Neural cell (in vitro differentiated cells): ENCODE data around the gene MANBA. TPM values are rescaled to one million over a fixed set of nuclear protein-coding genes. Genes with fewer than 3 reads are reported as not detected.
"Not testable (repeated sequence)": the region's sequence is repeated elsewhere in the genome, so short reads cannot be mapped to it uniquely, and the experiment has no call there.

Source experiments
- H2AFZ ChIP-seq: fragments of 200-600, 300-800 bp; sonication (generic), shearing (Covaris generic); 2 replicates; pipeline ENCODE4 v1.6.0; 2014; ENCODE audit warnings: low read depth, mild to moderate bottlenecking, antibody characterized with exemption, low read length, moderate library complexity
- H3F3A ChIP-seq: fragments of 200-600 bp; shearing (Covaris generic); 2 replicates; pipeline ENCODE4 v1.6.1; 2016; ENCODE audit warnings: mild to moderate bottlenecking, moderate library complexity, mixed read lengths, antibody characterized with exemption, low read length; ENCODE audit not compliant: insufficient read depth, poor library complexity, severe bottlenecking
- H3K27ac ChIP-seq: fragments of 200-600, 300-800 bp; sonication (generic), shearing (Covaris generic); 2 replicates; pipeline ENCODE4 v1.5.1; 2014; ENCODE audit warnings: mild to moderate bottlenecking, low read length, moderate library complexity
- H3K27me3 ChIP-seq: fragments of 300-800, 200-600 bp; sonication (generic), shearing (Covaris generic); 2 replicates; pipeline ENCODE4 v1.6.0; 2014; ENCODE audit warnings: mild to moderate bottlenecking, low read depth, low read length, moderate library complexity; ENCODE audit not compliant: insufficient read depth
- H3K36me3 ChIP-seq: fragments of 300-800, 200-600 bp; sonication (generic), shearing (Covaris generic); 2 replicates; pipeline ENCODE4 v1.5.1; 2014; ENCODE audit warnings: mild to moderate bottlenecking, antibody characterized with exemption, low read length, moderate library complexity; ENCODE audit not compliant: insufficient read depth
- H3K4me2 ChIP-seq: fragments of 300-800, 200-600 bp; sonication (generic), shearing (Covaris generic); 2 replicates; pipeline ENCODE4 v1.6.0; 2014; ENCODE audit warnings: mild to moderate bottlenecking, low read length
- H3K4me3 ChIP-seq: fragments of 300-800, 200-600 bp; sonication (generic), shearing (Covaris generic); 2 replicates; pipeline ENCODE4 v1.5.1; 2014; ENCODE audit warnings: mild to moderate bottlenecking, low read length, moderate library complexity
- H3K79me2 ChIP-seq: fragments of 200-600 bp; shearing (Covaris generic); replicated peaks from 2 replicates; pipeline ENCODE4 v1.6.0; 2014; ENCODE audit warnings: mild to moderate bottlenecking, low read length, moderate library complexity; ENCODE audit not compliant: insufficient read depth
- H3K9ac ChIP-seq: fragments of 300-800, 200-600 bp; sonication (generic), shearing (Covaris generic); 2 replicates; pipeline ENCODE4 v1.6.1; 2016; ENCODE audit warnings: mild to moderate bottlenecking, low read length, mixed read lengths
- H3K9me2 ChIP-seq: fragments of 200-600 bp; shearing (Covaris generic); 2 replicates; pipeline ENCODE4 v1.6.1; 2016; ENCODE audit warnings: mild to moderate bottlenecking, low read length, mixed read lengths; ENCODE audit not compliant: insufficient read depth
- H3K9me3 ChIP-seq: fragments of 200-600, 300-800 bp; sonication (generic), shearing (Covaris generic); 2 replicates; pipeline ENCODE4 v1.6.1; 2016; ENCODE audit warnings: mild to moderate bottlenecking, mixed run types, low read length, moderate library complexity, mixed read lengths
- H4K20me1 ChIP-seq: fragments of 200-600 bp; shearing (Covaris generic); 2 replicates; pipeline ENCODE4 v1.6.1; 2016; ENCODE audit warnings: mild to moderate bottlenecking, mixed run types; ENCODE audit not compliant: insufficient read depth
- EP300 ChIP-seq: fragments of 450-650 bp; conservative IDR thresholded peaks from 2 replicates; pipeline ENCODE4 v1.6.1; 2014; ENCODE audit warnings: antibody characterized with exemption, mild to moderate bottlenecking, moderate library complexity; ENCODE audit not compliant: poor library complexity, severe bottlenecking
- EZH2 ChIP-seq: fragments of 200-600, 300-800 bp; shearing (Covaris generic), sonication (generic); IDR thresholded peaks from 2 replicates; pipeline ENCODE4 v1.6.1; 2014; ENCODE audit warnings: antibody characterized with exemption, low read length, borderline replicate concordance, mild to moderate bottlenecking; ENCODE audit not compliant: insufficient read depth, poor library complexity, severe bottlenecking
- MXI1 ChIP-seq: fragments of 450-650 bp; conservative IDR thresholded peaks from 2 replicates; pipeline ENCODE4 v1.6.1; 2014; ENCODE audit warnings: antibody characterized with exemption, mild to moderate bottlenecking; ENCODE audit not compliant: poor library complexity, severe bottlenecking
- POLR2AphosphoS5 ChIP-seq: IDR thresholded peaks from 2 replicates; pipeline ENCODE4 v1.6.1; 2012
- RAD21 ChIP-seq: fragments of 450-650 bp; conservative IDR thresholded peaks from 2 replicates; pipeline ENCODE4 v1.6.1; 2014; ENCODE audit warnings: antibody characterized with exemption, mild to moderate bottlenecking, moderate library complexity
- SMC3 ChIP-seq: fragments of 450-650 bp; conservative IDR thresholded peaks from 2 replicates; pipeline ENCODE4 v1.6.1; 2014; ENCODE audit warnings: antibody characterized with exemption, mild to moderate bottlenecking, moderate library complexity; ENCODE audit not compliant: poor library complexity
- TAF1 ChIP-seq: IDR thresholded peaks from 2 replicates; pipeline ENCODE4 v1.6.1; 2012; ENCODE audit warnings: low read depth
- polyA plus RNA-seq: library from polyadenylated mRNA; depleted of rRNA; stranded (reverse); fragments of >200 nt; gene quantifications from 2 replicates; pipeline ENCODE4 v1.2.3, GENCODE V29; 2014
- TF ChIP-seq, protein P1 (sequence below): fragments of 450-650 bp; IDR thresholded peaks from 2 replicates; pipeline ENCODE4 v1.5.1; 2014; ENCODE audit warnings: antibody characterized with exemption, mild to moderate bottlenecking, moderate library complexity; ENCODE audit not compliant: poor library complexity, severe bottlenecking
- TF ChIP-seq, protein P2 (sequence below): IDR thresholded peaks from 2 replicates; pipeline ENCODE4 v1.6.1; 2012; ENCODE audit warnings: borderline replicate concordance

The MANBA gene
- polyA plus RNA-seq, 1 donor from 2014 or later = 43.8 TPM

DNA sequence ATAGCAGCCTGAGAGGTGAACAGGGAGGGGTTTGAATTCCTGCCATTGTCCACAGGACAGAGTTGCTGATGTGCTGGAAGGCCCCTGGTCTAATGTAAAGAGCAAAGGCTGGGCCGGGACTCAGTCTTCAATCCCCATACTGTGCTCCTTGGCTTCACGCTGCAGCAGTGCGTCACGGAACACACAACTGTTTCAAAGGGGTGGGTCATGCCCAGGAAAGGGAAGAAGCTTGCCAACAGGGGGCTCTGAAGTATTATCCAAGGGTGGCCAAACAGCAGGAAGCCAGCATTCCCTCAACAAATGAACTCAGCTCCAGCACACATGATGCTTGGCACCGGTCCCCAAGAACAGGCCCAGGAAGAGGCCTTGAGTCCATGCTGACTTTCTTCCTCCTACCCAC is 137.1 kb downstream of the MANBA start:
- no peaks in the 10 kb centered on the region for H3K79me2 ChIP-seq
- H3K4me2 ChIP-seq = no peak overlapping the region
- H3K9me3 ChIP-seq = no peaks in the 10 kb centered on the region
- H3K4me3 ChIP-seq = no peak overlapping the region
- H2AFZ ChIP-seq = no peak overlapping the region
- H3F3A ChIP-seq = no peaks in the 10 kb centered on the region
- peak; percentile 62 for TF ChIP-seq RAD21
- TF ChIP-seq, protein P1, sequence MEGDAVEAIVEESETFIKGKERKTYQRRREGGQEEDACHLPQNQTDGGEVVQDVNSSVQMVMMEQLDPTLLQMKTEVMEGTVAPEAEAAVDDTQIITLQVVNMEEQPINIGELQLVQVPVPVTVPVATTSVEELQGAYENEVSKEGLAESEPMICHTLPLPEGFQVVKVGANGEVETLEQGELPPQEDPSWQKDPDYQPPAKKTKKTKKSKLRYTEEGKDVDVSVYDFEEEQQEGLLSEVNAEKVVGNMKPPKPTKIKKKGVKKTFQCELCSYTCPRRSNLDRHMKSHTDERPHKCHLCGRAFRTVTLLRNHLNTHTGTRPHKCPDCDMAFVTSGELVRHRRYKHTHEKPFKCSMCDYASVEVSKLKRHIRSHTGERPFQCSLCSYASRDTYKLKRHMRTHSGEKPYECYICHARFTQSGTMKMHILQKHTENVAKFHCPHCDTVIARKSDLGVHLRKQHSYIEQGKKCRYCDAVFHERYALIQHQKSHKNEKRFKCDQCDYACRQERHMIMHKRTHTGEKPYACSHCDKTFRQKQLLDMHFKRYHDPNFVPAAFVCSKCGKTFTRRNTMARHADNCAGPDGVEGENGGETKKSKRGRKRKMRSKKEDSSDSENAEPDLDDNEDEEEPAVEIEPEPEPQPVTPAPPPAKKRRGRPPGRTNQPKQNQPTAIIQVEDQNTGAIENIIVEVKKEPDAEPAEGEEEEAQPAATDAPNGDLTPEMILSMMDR = peak; percentile 47
- no peak for TF ChIP-seq EP300
- TF ChIP-seq SMC3 = peak; percentile 62
- no peaks in the 10 kb centered on the region for H3K36me3 ChIP-seq
- no peaks in the 10 kb centered on the region for H3K27me3 ChIP-seq
- H3K27ac ChIP-seq = no peak overlapping the region
- H3K9ac ChIP-seq = no peak overlapping the region
- H3K9me2 ChIP-seq = no peaks in the 10 kb centered on the region
- no peaks in the 10 kb centered on the region for H4K20me1 ChIP-seq

- H3K4me2 ChIP-seq = no peak overlapping the region
- no peak overlapping the region for H2AFZ ChIP-seq
- no peaks in the 10 kb centered on the region for H3K27me3 ChIP-seq
- H3K9ac ChIP-seq = no peak overlapping the region
- no peaks in the 10 kb centered on the region for H3K9me2 ChIP-seq
- no peaks in the 10 kb centered on the region for H4K20me1 ChIP-seq
- H3K27ac ChIP-seq = no peak overlapping the region
- peak overlapping the region; percentile 37 for H3K4me3 ChIP-seq
- no peaks in the 10 kb centered on the region for H3K79me2 ChIP-seq
- peak; percentile 97 for TF ChIP-seq RAD21
- no peak for TF ChIP-seq EZH2
- TF ChIP-seq MXI1 = no peak
- TF ChIP-seq, protein P1 = peak; percentile 94
- TF ChIP-seq, protein P2, sequence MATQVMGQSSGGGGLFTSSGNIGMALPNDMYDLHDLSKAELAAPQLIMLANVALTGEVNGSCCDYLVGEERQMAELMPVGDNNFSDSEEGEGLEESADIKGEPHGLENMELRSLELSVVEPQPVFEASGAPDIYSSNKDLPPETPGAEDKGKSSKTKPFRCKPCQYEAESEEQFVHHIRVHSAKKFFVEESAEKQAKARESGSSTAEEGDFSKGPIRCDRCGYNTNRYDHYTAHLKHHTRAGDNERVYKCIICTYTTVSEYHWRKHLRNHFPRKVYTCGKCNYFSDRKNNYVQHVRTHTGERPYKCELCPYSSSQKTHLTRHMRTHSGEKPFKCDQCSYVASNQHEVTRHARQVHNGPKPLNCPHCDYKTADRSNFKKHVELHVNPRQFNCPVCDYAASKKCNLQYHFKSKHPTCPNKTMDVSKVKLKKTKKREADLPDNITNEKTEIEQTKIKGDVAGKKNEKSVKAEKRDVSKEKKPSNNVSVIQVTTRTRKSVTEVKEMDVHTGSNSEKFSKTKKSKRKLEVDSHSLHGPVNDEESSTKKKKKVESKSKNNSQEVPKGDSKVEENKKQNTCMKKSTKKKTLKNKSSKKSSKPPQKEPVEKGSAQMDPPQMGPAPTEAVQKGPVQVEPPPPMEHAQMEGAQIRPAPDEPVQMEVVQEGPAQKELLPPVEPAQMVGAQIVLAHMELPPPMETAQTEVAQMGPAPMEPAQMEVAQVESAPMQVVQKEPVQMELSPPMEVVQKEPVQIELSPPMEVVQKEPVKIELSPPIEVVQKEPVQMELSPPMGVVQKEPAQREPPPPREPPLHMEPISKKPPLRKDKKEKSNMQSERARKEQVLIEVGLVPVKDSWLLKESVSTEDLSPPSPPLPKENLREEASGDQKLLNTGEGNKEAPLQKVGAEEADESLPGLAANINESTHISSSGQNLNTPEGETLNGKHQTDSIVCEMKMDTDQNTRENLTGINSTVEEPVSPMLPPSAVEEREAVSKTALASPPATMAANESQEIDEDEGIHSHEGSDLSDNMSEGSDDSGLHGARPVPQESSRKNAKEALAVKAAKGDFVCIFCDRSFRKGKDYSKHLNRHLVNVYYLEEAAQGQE = no peak
- no peak for TF ChIP-seq POLR2AphosphoS5
- TF ChIP-seq TAF1 = no peak
- no peak for TF ChIP-seq EP300
- TF ChIP-seq SMC3 = peak; percentile 99
- no peaks in the 10 kb centered on the region for H3K36me3 ChIP-seq
- H3F3A ChIP-seq = no peaks in the 10 kb centered on the region
- no peaks in the 10 kb centered on the region for H3K9me3 ChIP-seq
Measured at GRCh38 chr4:102620697-102621497, 139.9 kb downstream of the MANBA start.

- H3K9ac ChIP-seq, H3K4me2 ChIP-seq, H3F3A ChIP-seq, H3K27me3 ChIP-seq, H3K27ac ChIP-seq, H2AFZ ChIP-seq, H3K4me3 ChIP-seq, H4K20me1 ChIP-seq, H3K79me2 ChIP-seq, H3K9me3 ChIP-seq, H3K9me2 ChIP-seq, H3K36me3 ChIP-seq: not testable (repeated sequence)
Measured at GRCh38 chr4:102619776-102620631, 140.8 kb downstream of the MANBA start.

DNA sequence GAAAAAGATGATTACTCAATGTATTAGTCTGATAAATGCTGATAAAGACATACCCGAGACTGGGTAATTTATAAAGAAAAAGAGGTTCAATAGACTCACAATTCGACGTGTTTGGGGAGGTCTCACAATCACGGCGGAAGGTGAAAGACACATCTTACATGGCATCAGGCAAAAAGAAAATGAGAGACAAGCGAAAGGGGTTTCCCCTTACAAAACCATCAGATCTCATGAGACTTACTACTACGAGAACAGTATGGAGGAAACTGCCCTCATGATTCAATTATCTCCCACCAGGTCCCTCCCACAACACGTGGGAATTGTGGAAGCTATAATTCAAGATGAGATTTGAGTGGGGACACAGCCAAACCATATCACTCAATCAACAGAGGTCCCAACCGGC is 141.7 kb downstream of the MANBA start:
- not testable (repeated sequence) for H3K4me2 ChIP-seq, H3K27ac ChIP-seq, H3K27me3 ChIP-seq, H3K79me2 ChIP-seq, H3F3A ChIP-seq, H3K9me2 ChIP-seq, H3K9ac ChIP-seq, H3K36me3 ChIP-seq, H3K9me3 ChIP-seq, H3K4me3 ChIP-seq, H2AFZ ChIP-seq, H4K20me1 ChIP-seq
